Measurements from ENCODE around the gene HLA-DQA1. TPM values are rescaled to one million over a fixed set of nuclear protein-coding genes. Genes with fewer than 3 reads are reported as not detected.

The HLA-DQA1 gene
- total RNA-seq (2021; ENCODE audit: unreplicated experiment) (0.86 TPM), Bru-seq, nascent RNA (not detected), BruChase-seq, experiment 1, labeled RNA remaining after a 6-hour chase (not detected), BruChase-seq, experiment 2, labeled RNA remaining after a 2-hour chase (not detected)
- 0.03 TPM in 1 of 2 replicates, not detected in the other for polyA plus RNA-seq (2012)
- long read RNA-seq = 0 reads

DNA sequence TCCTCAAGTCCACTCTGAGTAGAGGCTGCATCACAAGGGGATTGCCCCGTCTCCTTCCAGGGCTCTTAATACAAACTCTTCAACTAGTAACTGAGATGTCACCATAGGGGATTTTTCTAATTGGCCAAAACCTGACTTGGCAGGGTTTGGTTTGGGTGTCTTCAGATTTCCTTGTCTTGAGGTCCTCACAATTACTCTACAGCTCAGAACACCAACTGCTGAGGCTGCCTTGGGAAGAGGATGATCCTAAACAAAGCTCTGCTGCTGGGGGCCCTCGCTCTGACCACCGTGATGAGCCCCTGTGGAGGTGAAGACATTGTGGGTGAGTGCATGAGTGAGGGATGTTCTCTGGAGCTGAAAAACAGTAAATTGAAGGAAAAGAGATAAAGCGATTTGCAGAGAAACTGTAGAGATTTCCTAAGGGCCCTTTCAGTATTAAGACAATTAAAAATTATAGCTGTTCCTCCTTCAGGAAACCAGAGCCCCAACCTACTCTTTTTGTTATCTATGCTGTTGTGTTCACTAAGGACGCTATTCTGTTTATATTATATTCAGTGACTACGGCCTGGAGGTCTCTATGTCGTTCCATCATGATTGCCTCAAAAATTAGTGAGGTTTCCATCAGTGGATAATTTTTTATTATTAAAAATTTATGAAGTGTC is at the start of gene HLA-DQA1:
Gene HLA-DQA1, plus strand, starts transcription at position 188 of the 662 bp plus-strand sequence. Its CDS starts 53 bp downstream, at position 241.
- Histone ChIP-seq H3K4me3 (replicated peaks in 1 of 2; ENCODE audit: low read depth in 1 of 2, low read length in 2 of 2) (no peak within 1 kb of the TSS), H3K79me2 (ENCODE audit: insufficient read depth, low read length) (no peaks in the 10 kb centered on the region), H4K20me1 (ENCODE audit: insufficient read depth) (no peaks in the 10 kb centered on the region), H3K9me3 (ENCODE audit: control insufficient read depth in 1 of 2, insufficient read depth in 1 of 2, low read depth in 1 of 2, low read length in 2 of 2) (no peaks in the 10 kb centered on the region), H3K27me3 (ENCODE audit: insufficient read depth, low read length) (no peaks in the 10 kb centered on the region), H3K4me1 (ENCODE audit: control insufficient read depth in 1 of 2, insufficient read depth in 2 of 2, low read length in 2 of 2) (no peaks in the 10 kb centered on the region), H3K9ac (ENCODE audit: low read length) (no peak within 1 kb of the TSS), H3K36me3 (ENCODE audit: control insufficient read depth in 1 of 2, insufficient read depth in 2 of 2, low read length in 2 of 2) (no peaks in the 10 kb centered on the region), H3K4me2 (ENCODE audit: low read length) (no peak within 1 kb of the TSS), H3K27ac (ENCODE audit: low read depth, low read length) (no peak within 1 kb of the TSS), H3K9me2 (ENCODE audit: insufficient read depth) (no peaks in the 10 kb centered on the region), H2AFZ (ENCODE audit: low read depth, low read length, poor library complexity, severe bottlenecking) (no peak within 1 kb of the TSS)
- ChIA-PET RAD21 (ENCODE audit: low non-redundant PET in 1 of 2, low total read pairs in 2 of 2, uncharacterized antibody in 2 of 2, unreplicated experiment in 2 of 2) (no interaction called here), CTCF (no interaction called here), POLR2A (no interaction called here)
- ATAC-seq (no peak), DNase-seq (ENCODE audit: low read depth, low spot score) (no peak)
- BruUV-seq (replicated peaks) = no TSS peak
- TF ChIP-seq TCF7L2 (IDR thresholded peaks at IDR 0.05; ENCODE audit: borderline replicate concordance, extremely low read depth, insufficient read depth, insufficient read length) (no peak), ELF1 (IDR thresholded peaks at IDR 0.05; ENCODE audit: borderline replicate concordance, low read depth) (no peak), YY1 (IDR thresholded peaks at IDR 0.05; ENCODE audit: extremely low read depth, insufficient replicate concordance, low read depth, low read length) (no peak), JUND (IDR thresholded peaks at IDR 0.05) (no peak), EZH2phosphoT487 (IDR thresholded peaks at IDR 0.05; ENCODE audit: borderline replicate concordance) (no peak), EGR1 (IDR thresholded peaks at IDR 0.05; ENCODE audit: low read depth) (no peak), SIN3A (IDR thresholded peaks at IDR 0.05; ENCODE audit: low read depth) (no peak), RAD21 (IDR thresholded peaks at IDR 0.05; ENCODE audit: low read depth) (no peak), FOSL1 (IDR thresholded peaks at IDR 0.05; ENCODE audit: low read depth) (no peak), SP1 (IDR thresholded peaks at IDR 0.05; ENCODE audit: low read depth) (no peak), SRF (IDR thresholded peaks at IDR 0.05; ENCODE audit: low read depth) (no peak), EZH2 (IDR thresholded peaks at IDR 0.05) (no peak), ZNF274 (IDR thresholded peaks at IDR 0.05; ENCODE audit: low read depth, low read length) (no peak), ZFX (IDR thresholded peaks at IDR 0.05) (no peak), POLR2A (IDR thresholded peaks at IDR 0.05; ENCODE audit: borderline replicate concordance, extremely low read depth, insufficient read depth, insufficient read length) (no peak), POLR2AphosphoS5 (IDR thresholded peaks at IDR 0.05; ENCODE audit: low read depth, low read length) (no peak)
- TF ChIP-seq, protein P1, sequence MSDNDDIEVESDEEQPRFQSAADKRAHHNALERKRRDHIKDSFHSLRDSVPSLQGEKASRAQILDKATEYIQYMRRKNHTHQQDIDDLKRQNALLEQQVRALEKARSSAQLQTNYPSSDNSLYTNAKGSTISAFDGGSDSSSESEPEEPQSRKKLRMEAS (IDR thresholded peaks at IDR 0.05) = no peak
- TF ChIP-seq, protein P2, sequence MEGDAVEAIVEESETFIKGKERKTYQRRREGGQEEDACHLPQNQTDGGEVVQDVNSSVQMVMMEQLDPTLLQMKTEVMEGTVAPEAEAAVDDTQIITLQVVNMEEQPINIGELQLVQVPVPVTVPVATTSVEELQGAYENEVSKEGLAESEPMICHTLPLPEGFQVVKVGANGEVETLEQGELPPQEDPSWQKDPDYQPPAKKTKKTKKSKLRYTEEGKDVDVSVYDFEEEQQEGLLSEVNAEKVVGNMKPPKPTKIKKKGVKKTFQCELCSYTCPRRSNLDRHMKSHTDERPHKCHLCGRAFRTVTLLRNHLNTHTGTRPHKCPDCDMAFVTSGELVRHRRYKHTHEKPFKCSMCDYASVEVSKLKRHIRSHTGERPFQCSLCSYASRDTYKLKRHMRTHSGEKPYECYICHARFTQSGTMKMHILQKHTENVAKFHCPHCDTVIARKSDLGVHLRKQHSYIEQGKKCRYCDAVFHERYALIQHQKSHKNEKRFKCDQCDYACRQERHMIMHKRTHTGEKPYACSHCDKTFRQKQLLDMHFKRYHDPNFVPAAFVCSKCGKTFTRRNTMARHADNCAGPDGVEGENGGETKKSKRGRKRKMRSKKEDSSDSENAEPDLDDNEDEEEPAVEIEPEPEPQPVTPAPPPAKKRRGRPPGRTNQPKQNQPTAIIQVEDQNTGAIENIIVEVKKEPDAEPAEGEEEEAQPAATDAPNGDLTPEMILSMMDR (IDR thresholded peaks at IDR 0.05 in 2 of 3, conservative IDR thresholded peaks at IDR 0.05 in 1 of 3; ENCODE audit: borderline replicate concordance in 1 of 3, insufficient read depth in 1 of 3, low read depth in 2 of 3, low read length in 2 of 3) = no peak
- TF ChIP-seq, protein P3, sequence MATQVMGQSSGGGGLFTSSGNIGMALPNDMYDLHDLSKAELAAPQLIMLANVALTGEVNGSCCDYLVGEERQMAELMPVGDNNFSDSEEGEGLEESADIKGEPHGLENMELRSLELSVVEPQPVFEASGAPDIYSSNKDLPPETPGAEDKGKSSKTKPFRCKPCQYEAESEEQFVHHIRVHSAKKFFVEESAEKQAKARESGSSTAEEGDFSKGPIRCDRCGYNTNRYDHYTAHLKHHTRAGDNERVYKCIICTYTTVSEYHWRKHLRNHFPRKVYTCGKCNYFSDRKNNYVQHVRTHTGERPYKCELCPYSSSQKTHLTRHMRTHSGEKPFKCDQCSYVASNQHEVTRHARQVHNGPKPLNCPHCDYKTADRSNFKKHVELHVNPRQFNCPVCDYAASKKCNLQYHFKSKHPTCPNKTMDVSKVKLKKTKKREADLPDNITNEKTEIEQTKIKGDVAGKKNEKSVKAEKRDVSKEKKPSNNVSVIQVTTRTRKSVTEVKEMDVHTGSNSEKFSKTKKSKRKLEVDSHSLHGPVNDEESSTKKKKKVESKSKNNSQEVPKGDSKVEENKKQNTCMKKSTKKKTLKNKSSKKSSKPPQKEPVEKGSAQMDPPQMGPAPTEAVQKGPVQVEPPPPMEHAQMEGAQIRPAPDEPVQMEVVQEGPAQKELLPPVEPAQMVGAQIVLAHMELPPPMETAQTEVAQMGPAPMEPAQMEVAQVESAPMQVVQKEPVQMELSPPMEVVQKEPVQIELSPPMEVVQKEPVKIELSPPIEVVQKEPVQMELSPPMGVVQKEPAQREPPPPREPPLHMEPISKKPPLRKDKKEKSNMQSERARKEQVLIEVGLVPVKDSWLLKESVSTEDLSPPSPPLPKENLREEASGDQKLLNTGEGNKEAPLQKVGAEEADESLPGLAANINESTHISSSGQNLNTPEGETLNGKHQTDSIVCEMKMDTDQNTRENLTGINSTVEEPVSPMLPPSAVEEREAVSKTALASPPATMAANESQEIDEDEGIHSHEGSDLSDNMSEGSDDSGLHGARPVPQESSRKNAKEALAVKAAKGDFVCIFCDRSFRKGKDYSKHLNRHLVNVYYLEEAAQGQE (IDR thresholded peaks at IDR 0.05; ENCODE audit: low read depth) = no peak
- TF ChIP-seq, protein P4, sequence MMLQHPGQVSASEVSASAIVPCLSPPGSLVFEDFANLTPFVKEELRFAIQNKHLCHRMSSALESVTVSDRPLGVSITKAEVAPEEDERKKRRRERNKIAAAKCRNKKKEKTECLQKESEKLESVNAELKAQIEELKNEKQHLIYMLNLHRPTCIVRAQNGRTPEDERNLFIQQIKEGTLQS (IDR thresholded peaks at IDR 0.05) = no peak
- intact Hi-C loops (cut with micrococcal nuclease) = no loop called here
